ENCODE results near the gene CCDC192. TPM values are rescaled to one million over a fixed set of nuclear protein-coding genes. Genes with fewer than 3 reads are reported as not detected.

The CCDC192 gene
- total RNA-seq, 2 experiments from 2014 or later, result not detected

DNA sequence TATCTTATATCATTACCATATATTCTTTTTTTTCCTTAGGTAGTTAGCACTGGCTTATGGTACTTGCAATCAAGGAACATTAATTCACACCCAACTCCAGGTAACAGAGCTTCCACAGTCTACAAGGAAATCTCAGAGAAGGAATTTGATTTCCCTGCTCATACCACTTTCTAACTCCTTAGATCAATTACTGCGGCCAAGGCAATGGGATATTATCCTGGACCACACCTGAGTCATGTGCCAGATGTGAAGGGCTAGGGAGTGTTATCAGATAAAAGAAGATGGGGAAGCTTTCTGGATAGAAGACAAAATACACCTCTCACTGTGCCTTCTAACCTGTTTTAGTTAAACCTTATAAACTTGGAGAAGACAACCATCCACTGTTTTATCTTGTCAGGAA, 181.2 kb downstream of the CCDC192 start:
- Histone ChIP-seq H3K4me1 (ENCODE audit: insufficient read depth, low read length) (no peaks in the 10 kb centered on the region), H3K27me3 (ENCODE audit: control insufficient read depth in 1 of 2, insufficient read depth in 2 of 2, low read length in 2 of 2) (no peaks in the 10 kb centered on the region), H3K27ac (ENCODE audit: low read depth in 1 of 2, low read length in 2 of 2) (no peak overlapping the region), H3K4me3 (ENCODE audit: low read length) (no peak overlapping the region), H3K9me3 (ENCODE audit: control insufficient read depth in 1 of 2, insufficient read depth in 1 of 2, low read length in 2 of 2) (no peaks in the 10 kb centered on the region), H3K36me3 (ENCODE audit: insufficient read depth, low read length) (no peaks in the 10 kb centered on the region)
- ChIA-PET CTCF (interaction anchor here (1.3 kb wide), 1 partner anchor 8 kb away, joined by 5 read pairs; no protein-coding TSS in a partner anchor), POLR2A (no interaction called here)
- ATAC-seq (ENCODE audit: poor library complexity) (no peak), DNase-seq (no peak)
- TF ChIP-seq, protein P1, sequence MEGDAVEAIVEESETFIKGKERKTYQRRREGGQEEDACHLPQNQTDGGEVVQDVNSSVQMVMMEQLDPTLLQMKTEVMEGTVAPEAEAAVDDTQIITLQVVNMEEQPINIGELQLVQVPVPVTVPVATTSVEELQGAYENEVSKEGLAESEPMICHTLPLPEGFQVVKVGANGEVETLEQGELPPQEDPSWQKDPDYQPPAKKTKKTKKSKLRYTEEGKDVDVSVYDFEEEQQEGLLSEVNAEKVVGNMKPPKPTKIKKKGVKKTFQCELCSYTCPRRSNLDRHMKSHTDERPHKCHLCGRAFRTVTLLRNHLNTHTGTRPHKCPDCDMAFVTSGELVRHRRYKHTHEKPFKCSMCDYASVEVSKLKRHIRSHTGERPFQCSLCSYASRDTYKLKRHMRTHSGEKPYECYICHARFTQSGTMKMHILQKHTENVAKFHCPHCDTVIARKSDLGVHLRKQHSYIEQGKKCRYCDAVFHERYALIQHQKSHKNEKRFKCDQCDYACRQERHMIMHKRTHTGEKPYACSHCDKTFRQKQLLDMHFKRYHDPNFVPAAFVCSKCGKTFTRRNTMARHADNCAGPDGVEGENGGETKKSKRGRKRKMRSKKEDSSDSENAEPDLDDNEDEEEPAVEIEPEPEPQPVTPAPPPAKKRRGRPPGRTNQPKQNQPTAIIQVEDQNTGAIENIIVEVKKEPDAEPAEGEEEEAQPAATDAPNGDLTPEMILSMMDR (IDR thresholded peaks at IDR 0.05), result no peak
- Mint-ChIP-seq H3K36me3 (ENCODE audit: low read depth) (no peaks in the 10 kb centered on the region), H3K27ac (no peak overlapping the region), H3K27me3 (no peaks in the 10 kb centered on the region), H3K4me3 (no peak overlapping the region), H3K9me3 (no peaks in the 10 kb centered on the region), H3K4me1 (ENCODE audit: low read depth) (no peaks in the 10 kb centered on the region)
- intact Hi-C loops (cut with DNase I, micrococcal nuclease), result no loop called here

DNA sequence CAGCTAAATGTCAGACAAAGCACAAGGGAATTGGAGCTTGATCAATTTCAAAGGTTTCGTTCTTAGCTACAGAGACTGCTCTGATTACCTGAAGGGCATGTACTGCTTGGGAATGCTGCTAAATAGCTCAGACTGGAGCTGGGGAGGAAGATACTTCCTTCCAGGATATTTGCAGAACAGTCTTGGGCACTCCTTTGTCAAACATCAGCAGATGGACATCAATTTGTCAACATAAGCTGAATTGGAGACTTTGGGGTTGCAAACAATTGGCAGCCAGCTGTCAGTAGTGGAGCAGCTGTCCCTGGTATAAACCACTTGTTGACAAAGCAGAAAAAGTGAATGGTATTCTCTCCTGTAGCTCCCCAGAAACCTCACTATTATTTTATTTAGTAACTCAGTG, 182.0 kb downstream of the CCDC192 start:
- TF ChIP-seq, protein P1 (IDR thresholded peaks at IDR 0.05), result no peak
- no peaks in the 10 kb centered on the region for H3K36me3 ChIP-seq (ENCODE audit: insufficient read depth, low read length)
- Mint-ChIP-seq H3K27me3 (no peaks in the 10 kb centered on the region), H3K27ac (no peak overlapping the region), H3K36me3 (ENCODE audit: low read depth) (no peaks in the 10 kb centered on the region), H3K4me1 (ENCODE audit: low read depth) (no peaks in the 10 kb centered on the region), H3K9me3 (no peaks in the 10 kb centered on the region), H3K4me3 (no peak overlapping the region)
- H3K4me3 ChIP-seq (ENCODE audit: low read length), result no peak overlapping the region
- ChIA-PET CTCF (interaction anchor here (0.6 to 1.3 kb wide), 2 partner anchors 9 to 1012 kb away, joined by 3 to 5 read pairs; no protein-coding TSS in a partner anchor), POLR2A (no interaction called here)
- no peaks in the 10 kb centered on the region for H3K4me1 ChIP-seq (ENCODE audit: insufficient read depth, low read length)
- ATAC-seq (ENCODE audit: poor library complexity) (no peak), DNase-seq (no peak)
- H3K27me3 ChIP-seq (ENCODE audit: control insufficient read depth in 1 of 2, insufficient read depth in 2 of 2, low read length in 2 of 2), result no peaks in the 10 kb centered on the region
- no peak overlapping the region for H3K27ac ChIP-seq (ENCODE audit: low read depth in 1 of 2, low read length in 2 of 2)
- intact Hi-C loops (cut with DNase I, micrococcal nuclease), result no loop called here
- H3K9me3 ChIP-seq (ENCODE audit: control insufficient read depth in 1 of 2, insufficient read depth in 1 of 2, low read length in 2 of 2), result no peaks in the 10 kb centered on the region

DNA sequence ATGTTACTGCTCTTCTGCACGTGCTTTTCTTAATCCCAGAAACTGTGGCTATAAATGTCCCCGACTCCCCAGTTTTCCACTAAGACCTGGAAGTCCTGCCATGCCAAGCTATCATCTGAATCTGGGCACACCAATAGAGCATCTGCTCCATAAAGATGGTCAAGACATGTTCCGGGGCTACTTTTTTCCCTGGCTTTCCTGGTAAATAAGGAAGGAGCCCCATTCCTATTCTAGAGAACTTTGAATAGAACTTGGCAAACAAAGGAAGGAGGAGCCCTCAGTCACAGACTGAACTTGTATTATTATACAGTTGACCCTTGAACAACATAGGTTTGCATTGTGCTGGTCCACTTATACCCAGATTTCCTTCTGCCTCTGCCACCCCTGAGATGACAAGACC, 182.9 kb downstream of the CCDC192 start:
- ATAC-seq (ENCODE audit: poor library complexity) (no peak), DNase-seq (no peak)
- intact Hi-C loops (cut with DNase I, micrococcal nuclease), result no loop called here
- no peak overlapping the region for H3K4me3 ChIP-seq (ENCODE audit: low read length)
- no peaks in the 10 kb centered on the region for H3K36me3 ChIP-seq (ENCODE audit: insufficient read depth, low read length)
- no peaks in the 10 kb centered on the region for H3K27me3 ChIP-seq (ENCODE audit: control insufficient read depth in 1 of 2, insufficient read depth in 2 of 2, low read length in 2 of 2)
- H3K27ac ChIP-seq (ENCODE audit: low read depth in 1 of 2, low read length in 2 of 2), result no peak overlapping the region
- Mint-ChIP-seq H3K36me3 (ENCODE audit: low read depth) (no peaks in the 10 kb centered on the region), H3K4me1 (ENCODE audit: low read depth) (no peaks in the 10 kb centered on the region), H3K27me3 (no peaks in the 10 kb centered on the region), H3K4me3 (no peak overlapping the region), H3K27ac (no peak overlapping the region), H3K9me3 (no peaks in the 10 kb centered on the region)
- ChIA-PET POLR2A (no interaction called here), CTCF (no interaction called here)
- TF ChIP-seq, protein P1 (IDR thresholded peaks at IDR 0.05), result no peak
- no peaks in the 10 kb centered on the region for H3K9me3 ChIP-seq (ENCODE audit: control insufficient read depth in 1 of 2, insufficient read depth in 1 of 2, low read length in 2 of 2)
- H3K4me1 ChIP-seq (ENCODE audit: insufficient read depth, low read length), result no peaks in the 10 kb centered on the region

Measured in CD4-positive, alpha-beta T cell (primary cell).